GM10266 (cell line): Measurements from ENCODE around the gene NTN5.

ENCODE experiments used
- DNase-seq: peaks from one replicate; pipeline ENCODE4 v3.0.0; 2012; ENCODE audit errors: extremely low spot score
- TF ChIP-seq, protein P1 (sequence below): IDR thresholded peaks from 2 replicates; pipeline ENCODE4 v1.5.1; 2012; ENCODE audit warnings: mild to moderate bottlenecking, low read depth; ENCODE audit not compliant: control insufficient read depth, insufficient read depth; ENCODE audit errors: missing control alignments

The NTN5 gene

GRCh38 chr19:48711106-48711662, 38.4 kb upstream of the NTN5 start:
- TF ChIP-seq, protein P1, sequence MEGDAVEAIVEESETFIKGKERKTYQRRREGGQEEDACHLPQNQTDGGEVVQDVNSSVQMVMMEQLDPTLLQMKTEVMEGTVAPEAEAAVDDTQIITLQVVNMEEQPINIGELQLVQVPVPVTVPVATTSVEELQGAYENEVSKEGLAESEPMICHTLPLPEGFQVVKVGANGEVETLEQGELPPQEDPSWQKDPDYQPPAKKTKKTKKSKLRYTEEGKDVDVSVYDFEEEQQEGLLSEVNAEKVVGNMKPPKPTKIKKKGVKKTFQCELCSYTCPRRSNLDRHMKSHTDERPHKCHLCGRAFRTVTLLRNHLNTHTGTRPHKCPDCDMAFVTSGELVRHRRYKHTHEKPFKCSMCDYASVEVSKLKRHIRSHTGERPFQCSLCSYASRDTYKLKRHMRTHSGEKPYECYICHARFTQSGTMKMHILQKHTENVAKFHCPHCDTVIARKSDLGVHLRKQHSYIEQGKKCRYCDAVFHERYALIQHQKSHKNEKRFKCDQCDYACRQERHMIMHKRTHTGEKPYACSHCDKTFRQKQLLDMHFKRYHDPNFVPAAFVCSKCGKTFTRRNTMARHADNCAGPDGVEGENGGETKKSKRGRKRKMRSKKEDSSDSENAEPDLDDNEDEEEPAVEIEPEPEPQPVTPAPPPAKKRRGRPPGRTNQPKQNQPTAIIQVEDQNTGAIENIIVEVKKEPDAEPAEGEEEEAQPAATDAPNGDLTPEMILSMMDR, result no peak
- DNase-seq, result no peak

DNA sequence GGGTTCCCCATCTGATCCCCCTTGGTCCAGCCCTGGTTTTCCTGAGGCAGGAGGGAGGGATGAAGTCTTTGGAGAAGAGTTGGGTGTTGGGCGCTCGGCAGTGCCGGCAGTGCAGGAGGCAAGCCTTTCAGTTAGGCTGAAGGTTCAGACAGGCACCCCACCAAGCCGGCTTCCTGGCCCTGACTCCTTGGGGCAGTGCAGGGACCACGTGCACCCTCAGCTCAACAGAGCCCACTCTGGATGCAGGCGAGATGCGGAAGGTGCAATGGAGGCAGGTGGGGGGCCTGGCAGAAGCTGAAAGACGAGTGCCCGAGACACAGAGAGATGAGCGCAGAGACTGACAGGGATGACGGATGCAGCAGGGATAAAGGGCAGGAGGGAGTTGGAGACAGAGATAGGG, 35.7 kb upstream of the NTN5 start:
- DNase-seq, result no peak
- TF ChIP-seq, protein P1, result no peak

DNA sequence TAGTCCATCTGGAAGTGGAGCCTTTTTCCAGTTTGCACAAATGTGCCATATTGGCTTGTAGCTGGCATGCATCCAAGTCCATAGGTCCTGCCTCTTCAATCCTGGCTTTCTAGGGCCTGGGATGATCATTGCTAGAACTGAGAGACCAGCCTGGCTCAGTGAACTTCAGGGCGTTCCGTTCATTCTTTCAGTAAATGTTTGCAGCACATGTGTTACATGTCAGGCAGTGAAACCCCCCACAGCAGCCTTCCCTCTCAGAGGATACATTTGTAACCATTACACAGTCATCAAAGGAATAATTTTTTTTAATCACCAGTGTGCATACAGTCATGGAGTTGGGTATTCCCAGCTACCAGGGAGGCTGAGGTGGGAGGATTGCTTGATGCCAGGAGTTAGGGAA, 32.6 kb upstream of the NTN5 start:
- DNase-seq, result no peak
- TF ChIP-seq, protein P1, result no peak

DNA sequence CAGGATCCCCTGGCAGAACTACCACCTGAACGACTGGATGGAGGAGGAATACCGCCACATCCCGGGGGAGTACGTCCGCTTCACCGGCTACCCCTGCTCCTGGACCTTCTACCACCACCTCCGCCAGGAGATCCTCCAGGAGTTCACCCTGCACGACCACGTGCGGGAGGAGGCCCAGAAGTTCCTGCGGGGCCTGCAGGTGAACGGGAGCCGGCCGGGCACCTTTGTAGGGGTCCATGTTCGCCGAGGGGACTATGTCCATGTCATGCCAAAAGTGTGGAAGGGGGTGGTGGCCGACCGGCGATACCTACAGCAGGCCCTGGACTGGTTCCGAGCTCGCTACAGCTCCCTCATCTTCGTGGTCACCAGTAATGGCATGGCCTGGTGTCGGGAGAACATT, 30.5 kb upstream of the NTN5 start:
- DNase-seq, result no peak
- TF ChIP-seq, protein P1, result no peak

DNA sequence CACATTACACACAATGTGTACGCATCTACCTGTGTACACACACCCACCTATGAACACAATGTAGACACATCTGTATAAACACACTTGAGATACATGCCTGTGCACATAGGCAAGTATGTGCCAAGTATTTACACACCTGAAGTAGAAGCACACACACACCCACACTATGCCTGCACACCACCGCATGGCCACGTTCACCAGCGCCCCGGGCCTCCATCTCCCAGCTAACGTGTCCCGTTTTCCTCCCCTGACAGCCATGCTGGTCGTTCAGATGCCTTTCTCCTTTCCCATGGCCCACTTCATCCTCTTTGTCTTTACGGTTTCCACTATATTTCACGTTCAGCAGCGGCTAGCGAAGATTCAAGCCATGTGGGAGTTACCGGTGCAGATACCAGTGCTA, 29.9 kb upstream of the NTN5 start:
- TF ChIP-seq, protein P1, result no peak

GRCh38 chr19:48698046-48698445, 25.2 kb upstream of the NTN5 start:
- DNase-seq, result no peak

More for the DNA sequence above, 29.9 kb upstream of the NTN5 start:
- no peak for DNase-seq

DNA sequence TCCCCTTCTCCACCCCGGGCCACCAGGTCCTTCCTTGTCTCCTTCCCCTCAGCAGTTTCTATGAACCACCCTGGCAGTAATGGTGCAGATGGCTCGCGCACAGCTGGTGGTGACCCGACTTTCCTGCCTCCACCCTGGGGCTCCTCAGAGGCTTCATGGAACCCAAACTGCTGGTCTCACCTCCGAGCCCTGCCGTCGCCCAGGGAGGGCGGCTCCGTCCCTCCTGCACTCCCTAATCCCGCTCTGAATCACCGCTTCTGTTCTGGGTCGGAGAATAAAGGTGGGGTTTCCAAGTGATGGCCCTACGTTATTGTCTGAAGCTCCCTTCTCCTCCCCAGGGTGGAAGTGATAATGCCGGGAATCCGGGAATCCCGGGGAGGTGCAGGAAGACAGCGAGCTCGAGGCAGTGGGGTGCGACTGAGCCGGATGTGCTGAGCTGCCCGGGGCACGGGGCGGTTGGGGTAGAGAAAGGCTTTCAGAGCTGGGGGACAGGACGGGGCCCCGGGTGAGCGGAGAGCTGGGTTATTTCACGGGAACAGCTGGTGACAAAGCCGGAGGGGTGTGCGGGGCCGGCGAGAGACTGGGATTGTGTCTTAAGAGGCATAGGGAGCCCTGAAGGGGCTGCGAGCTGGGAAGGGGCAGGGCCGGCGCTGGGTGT, 23.7 kb upstream of the NTN5 start:
- no peak for DNase-seq
- TF ChIP-seq, protein P1, result no peak

More at GRCh38 chr19:48698046-48698445, 25.2 kb upstream of the NTN5 start:
- TF ChIP-seq, protein P1, result no peak
